ENCODE data around the gene RBPMS2.

DNA sequence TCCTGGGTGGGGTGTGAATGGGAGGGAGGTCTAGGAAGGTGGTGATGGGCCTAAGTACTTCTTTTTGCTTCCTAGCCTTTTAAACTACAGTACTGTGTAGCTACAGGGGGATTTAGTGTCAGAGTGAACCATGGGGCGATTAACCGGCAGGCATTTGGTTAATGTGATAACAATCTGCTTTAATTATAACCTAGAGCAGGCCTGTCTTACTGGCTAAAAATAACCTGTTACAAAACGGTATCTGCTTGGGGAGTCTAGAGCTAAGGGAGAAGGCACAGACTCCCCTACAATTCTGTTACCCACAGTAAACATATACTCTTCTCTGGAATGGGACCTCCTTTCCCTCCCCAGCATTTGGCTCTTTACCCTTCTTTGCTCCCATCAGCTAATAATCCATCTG lies 85.4 kb downstream of the RBPMS2 start:
- TF ChIP-seq CTCF (conservative IDR thresholded peaks at IDR 0.05 in 1 of 2, IDR thresholded peaks at IDR 0.05 in 1 of 2; ENCODE audit: extremely low read depth in 1 of 2, insufficient read depth in 1 of 2, low read depth in 1 of 2, low read length in 2 of 2) (no peak), EZH2 (IDR thresholded peaks at IDR 0.05; ENCODE audit: borderline replicate concordance, low read length) (no peak)
